GM18873 (cell line): ENCODE data around the gene URI1.

ENCODE experiments used
- ATAC-seq: cut with Tn5 transposase; IDR thresholded peaks from one replicate; pipeline ENCODE4 v1.9.1; 2021; ENCODE audit warnings: mild to moderate bottlenecking, moderate library complexity, moderate number of reproducible peaks; ENCODE audit not compliant: unreplicated experiment, low FRiP score

Gene URI1

GRCh38 chr19:29966588-29967249 is 24.7 kb downstream of the URI1 start:
- no peak for ATAC-seq

- no peak for ATAC-seq
These were observed 25.6 kb downstream of the URI1 start for GRCh38 chr19:29967623-29968022.

GRCh38 chr19:29969891-29970290 is 27.9 kb downstream of the URI1 start:
- ATAC-seq: no peak

GRCh38 chr19:29971002-29971401 is 29.0 kb downstream of the URI1 start:
- ATAC-seq: no peak

GRCh38 chr19:29971648-29972047 is 29.6 kb downstream of the URI1 start:
- no peak for ATAC-seq

- no peak for ATAC-seq
These were observed 32.7 kb downstream of the URI1 start for GRCh38 chr19:29974701-29975100.

- ATAC-seq: no peak
These were observed 34.3 kb downstream of the URI1 start for GRCh38 chr19:29976151-29976943.

- no peak for ATAC-seq
These were observed 36.0 kb downstream of the URI1 start for GRCh38 chr19:29978080-29978479.

GRCh38 chr19:29983568-29983967 is 41.5 kb downstream of the URI1 start:
- ATAC-seq: no peak

GRCh38 chr19:29985196-29985595 is 43.2 kb downstream of the URI1 start:
- no peak for ATAC-seq

- ATAC-seq: no peak
These were observed 46.3 kb downstream of the URI1 start for GRCh38 chr19:29988351-29988750.

- ATAC-seq: no peak
These were observed 50.3 kb downstream of the URI1 start for GRCh38 chr19:29992233-29992867.

GRCh38 chr19:29999490-29999889 is 57.5 kb downstream of the URI1 start:
- ATAC-seq: no peak

- ATAC-seq: no peak
These were observed 58.8 kb downstream of the URI1 start for GRCh38 chr19:30000862-30001261.

- no peak for ATAC-seq
These were observed 59.3 kb downstream of the URI1 start for GRCh38 chr19:30001301-30001700.

- no peak for ATAC-seq
These were observed 59.8 kb downstream of the URI1 start for GRCh38 chr19:30001791-30002190.

GRCh38 chr19:30003866-30004265 is 61.8 kb downstream of the URI1 start:
- no peak for ATAC-seq

GRCh38 chr19:30004403-30004802 is 62.4 kb downstream of the URI1 start:
- ATAC-seq: no peak

- ATAC-seq: no peak
These were observed 64.2 kb downstream of the URI1 start for GRCh38 chr19:30006207-30006606.

GRCh38 chr19:30008169-30008568 is 66.1 kb downstream of the URI1 start:
- ATAC-seq: no peak

GRCh38 chr19:30009013-30009412 is 67.0 kb downstream of the URI1 start:
- ATAC-seq: no peak
